GM19025 (cell line): ENCODE results near the gene GPC6.

Experiments used
- ATAC-seq: cut with Tn5 transposase; IDR thresholded peaks from one replicate; pipeline ENCODE4 v1.9.1; 2021; ENCODE audit warnings: mild to moderate bottlenecking, low read depth, moderate library complexity; ENCODE audit not compliant: unreplicated experiment

The GPC6 gene

DNA sequence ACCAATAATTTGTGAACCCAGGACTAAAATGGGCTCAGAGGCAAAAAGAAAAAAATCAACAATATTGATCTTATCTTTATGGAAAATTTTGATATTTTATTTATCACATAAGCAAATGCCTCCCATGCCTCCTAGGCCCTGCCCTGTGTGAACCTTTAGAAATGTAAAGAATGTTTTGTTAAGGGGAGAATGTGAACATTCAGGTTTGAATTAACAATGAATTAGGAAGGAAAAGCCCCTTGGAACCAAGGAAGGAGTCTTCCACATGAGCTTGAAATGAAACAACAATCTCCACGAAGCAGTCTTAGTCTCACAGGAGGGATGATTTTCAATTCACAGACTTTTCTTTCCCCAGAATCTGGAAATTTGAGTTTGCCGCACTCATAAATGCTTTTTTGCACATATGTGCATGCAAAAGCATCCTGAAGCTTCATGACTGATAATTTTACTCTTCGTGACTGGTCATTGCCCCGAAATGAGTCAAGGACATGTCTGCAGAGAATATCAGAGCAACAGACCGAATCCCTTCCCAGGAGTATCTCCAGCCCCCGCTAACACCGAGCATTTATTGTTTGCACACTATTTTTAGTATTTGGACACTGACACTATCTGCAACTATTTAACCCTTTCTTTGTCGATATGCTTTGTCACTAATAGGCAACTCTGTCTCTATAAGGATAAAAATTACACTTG lies 1117.7 kb downstream of the GPC6 start:
- no peak for ATAC-seq

- ATAC-seq = no peak
These were observed 1119.0 kb downstream of the GPC6 start for GRCh38 chr13:94345374-94346195.

DNA sequence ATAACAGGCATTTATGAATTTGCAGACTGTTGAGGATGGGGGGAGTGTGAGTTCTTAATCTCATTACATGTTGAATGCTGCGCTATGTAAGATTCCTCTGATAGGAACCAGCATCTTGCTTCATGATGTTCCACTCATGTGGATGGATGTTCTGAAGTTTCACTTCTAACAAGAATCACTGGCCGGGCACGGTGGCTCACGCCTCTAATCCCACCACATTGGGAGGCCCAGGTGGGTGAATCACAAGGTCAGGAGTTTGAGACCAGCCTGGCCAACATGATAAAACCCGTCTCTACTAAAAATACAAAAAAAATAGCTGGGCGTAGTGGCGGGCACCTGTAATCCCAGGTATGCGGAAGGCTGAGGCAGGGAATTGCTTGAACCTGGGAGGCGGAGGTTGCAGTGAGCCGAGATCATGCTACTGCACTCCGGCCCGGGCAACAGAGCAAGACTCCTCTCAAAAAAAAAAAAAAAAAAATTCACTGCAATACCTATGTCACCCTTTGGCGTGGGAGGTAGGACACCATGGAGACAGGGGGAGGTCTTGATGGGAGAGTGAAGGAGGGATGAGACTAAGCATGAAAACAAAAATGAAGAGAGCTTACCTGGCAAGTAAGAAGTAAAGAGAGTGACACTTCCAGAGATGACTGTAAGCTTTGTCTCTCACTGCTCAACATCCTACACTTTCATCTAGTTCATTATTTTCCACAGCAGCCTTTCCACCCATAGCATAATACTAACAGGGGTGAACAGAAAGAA lies 1119.8 kb downstream of the GPC6 start:
- no peak for ATAC-seq

GRCh38 chr13:94351292-94351990 lies 1124.8 kb downstream of the GPC6 start:
- ATAC-seq = no peak

GRCh38 chr13:94352057-94352456 lies 1125.5 kb downstream of the GPC6 start:
- ATAC-seq = no peak

- no peak for ATAC-seq
These were observed 1126.6 kb downstream of the GPC6 start for GRCh38 chr13:94353167-94353710.

- no peak for ATAC-seq
These were observed 1133.3 kb downstream of the GPC6 start for GRCh38 chr13:94359875-94360274.

DNA sequence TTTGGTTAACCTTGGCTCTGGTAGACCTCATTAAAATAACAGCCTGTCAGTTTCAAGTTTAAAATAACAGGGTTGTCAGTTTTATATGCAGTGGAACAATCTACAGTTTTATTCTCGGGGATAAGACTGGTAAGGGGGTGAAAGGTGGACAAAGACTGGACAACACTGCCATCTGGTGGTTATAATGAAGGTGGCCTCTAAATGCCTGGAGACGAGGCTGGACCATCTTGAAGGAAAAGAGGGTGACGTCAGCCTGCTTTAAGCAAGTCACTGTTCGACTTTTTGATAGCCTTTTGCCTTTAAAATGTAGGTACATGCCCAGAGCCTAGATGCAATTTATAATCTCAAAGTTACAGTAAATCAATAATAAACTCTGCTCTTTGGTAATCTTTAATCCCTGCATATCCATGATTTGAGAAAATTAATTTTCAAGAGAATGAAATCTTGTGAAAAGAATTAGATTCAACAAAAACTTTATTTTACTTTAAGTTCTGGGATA lies 1135.9 kb downstream of the GPC6 start:
- peak; percentile 99 for ATAC-seq

- ATAC-seq = no peak
These were observed 1140.1 kb downstream of the GPC6 start for GRCh38 chr13:94366677-94367076.

- no peak for ATAC-seq
These were observed 1143.4 kb downstream of the GPC6 start for GRCh38 chr13:94369972-94370436.

- no peak for ATAC-seq
These were observed 1145.2 kb downstream of the GPC6 start for GRCh38 chr13:94371855-94372254.

DNA sequence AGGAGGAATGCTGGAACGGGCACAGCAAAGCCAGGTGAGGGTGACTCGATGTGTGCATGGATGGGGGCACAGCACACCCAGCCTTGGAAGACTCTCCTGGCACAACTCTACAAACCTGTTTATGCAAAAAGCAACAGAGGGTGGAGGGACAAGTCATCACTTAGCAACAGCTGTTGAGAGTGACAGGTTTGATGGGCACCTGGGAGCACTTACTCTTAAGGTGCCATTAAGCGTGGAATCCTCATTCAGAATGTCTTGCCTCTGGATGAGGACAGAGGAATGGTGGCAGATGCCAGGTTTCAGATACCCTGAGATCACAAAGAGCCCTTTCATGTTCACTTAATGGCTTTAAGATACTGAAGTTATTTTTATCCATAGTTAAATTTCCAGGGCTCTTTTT lies 1155.9 kb downstream of the GPC6 start:
- no peak for ATAC-seq

GRCh38 chr13:94382960-94383359 lies 1156.4 kb downstream of the GPC6 start:
- ATAC-seq = no peak

DNA sequence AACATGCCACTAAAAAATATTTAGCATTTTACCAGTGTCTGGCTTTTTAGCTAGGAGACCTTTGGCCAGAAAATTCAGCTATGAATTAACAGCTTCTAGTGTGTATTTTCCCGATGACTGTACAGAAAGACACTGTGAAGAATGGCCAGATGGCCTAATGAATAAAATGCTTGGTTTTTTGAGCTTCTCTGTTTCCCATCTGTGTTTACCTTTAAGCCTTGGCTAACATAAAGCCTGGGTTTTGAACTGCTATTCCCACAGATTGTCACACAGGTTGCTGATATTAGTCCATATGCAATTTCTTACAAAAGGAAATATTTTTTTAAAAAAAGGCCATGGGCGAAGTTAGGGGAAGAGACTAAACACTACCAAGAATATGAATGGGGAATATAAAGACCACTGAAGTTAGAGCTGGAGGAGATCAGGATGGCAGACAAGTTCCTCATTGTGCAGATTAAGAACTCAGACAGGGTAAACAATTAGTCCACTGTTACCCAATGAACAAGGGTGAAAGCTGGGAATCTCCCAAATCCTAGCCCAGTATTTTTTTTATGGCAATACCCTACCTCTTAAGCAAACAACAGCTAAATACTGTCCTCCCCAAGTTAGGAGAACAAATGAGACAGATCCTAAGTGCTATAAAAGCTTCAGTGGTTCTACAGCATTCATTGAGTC lies 1157.8 kb downstream of the GPC6 start:
- ATAC-seq = no peak

DNA sequence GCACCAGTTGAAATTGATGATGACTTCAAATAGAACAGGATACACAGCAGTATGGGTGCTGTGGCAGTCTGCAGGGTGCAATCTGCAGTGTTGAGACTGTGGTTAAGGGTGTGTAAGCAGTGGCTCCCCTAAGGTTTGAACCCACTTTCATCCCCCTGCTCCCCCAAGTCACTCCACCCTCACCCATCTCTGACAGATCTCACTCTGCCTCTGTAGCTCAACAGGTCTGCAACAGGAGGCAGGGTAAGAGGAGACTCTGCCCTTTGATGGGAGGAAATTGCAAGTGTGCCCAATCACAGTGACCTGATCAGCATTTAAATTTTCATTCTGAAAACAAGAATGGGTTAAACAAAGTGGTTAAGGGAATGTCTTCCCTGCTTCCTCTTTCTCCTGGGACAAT lies 1160.4 kb downstream of the GPC6 start:
- no peak for ATAC-seq

DNA sequence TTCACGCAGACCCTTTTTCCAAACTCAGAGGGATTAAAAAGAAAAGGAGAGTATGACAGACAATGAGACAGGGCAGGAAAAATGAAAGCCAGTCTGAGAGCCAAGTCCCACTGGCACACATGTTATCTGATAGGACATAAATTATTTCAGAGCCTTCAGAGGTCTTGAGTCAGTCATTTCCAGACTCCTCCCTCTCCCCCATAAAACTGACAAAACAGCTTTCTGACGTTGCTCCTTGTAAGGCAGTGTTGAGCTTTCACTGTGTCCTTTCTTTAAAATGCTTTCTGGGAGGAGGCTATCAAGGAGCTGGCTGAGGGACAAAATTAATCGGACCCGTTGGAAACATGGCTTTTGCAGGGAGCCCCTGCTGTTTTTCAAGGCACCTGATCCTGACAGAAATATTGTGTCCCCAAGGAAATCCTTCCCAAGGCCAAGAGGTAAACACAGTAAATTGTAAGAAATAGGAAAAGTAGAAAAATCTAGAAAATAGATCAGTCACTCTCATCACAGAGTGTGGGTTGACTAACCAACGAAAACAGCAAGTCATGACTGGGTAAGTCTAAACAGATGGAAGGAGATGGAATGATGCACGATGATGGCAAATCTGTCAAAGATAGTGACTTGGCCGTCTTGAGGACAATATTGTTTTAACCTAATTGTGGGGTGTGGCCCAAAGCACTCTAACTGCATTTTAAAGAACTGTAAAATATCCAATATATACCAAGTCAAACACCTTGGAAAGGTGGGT lies 1163.2 kb downstream of the GPC6 start:
- ATAC-seq = no peak

GRCh38 chr13:94390881-94391280 lies 1164.3 kb downstream of the GPC6 start:
- ATAC-seq = no peak

- ATAC-seq = no peak
These were observed 1168.1 kb downstream of the GPC6 start for GRCh38 chr13:94394723-94395122.

GRCh38 chr13:94395860-94396259 lies 1169.3 kb downstream of the GPC6 start:
- no peak for ATAC-seq
